RKO (cell line): ENCODE measurements around the gene TINCR.
"Not testable (repeated sequence)": the region's sequence is repeated elsewhere in the genome, so short reads cannot be mapped to it uniquely, and the experiment has no call there.

ENCODE experiments used
- DNase-seq: peaks from one replicate; pipeline ENCODE4 v3.0.0-alpha.2; 2016; ENCODE audit warnings: low spot score

TINCR gene

GRCh38 chr19:5567360-5567969 is at the start of gene TINCR:
TINCR (minus strand) TSS chr19:5567953.
- no peak for DNase-seq

- DNase-seq, result no peak
Measured at GRCh38 chr19:5617080-5617479, 49.3 kb upstream of the TINCR start.

GRCh38 chr19:5615756-5616327 is 48.1 kb upstream of the TINCR start:
- no peak for DNase-seq

GRCh38 chr19:5612891-5613865 is 45.4 kb upstream of the TINCR start:
- DNase-seq, result no peak

- no peak for DNase-seq
Measured at GRCh38 chr19:5609881-5610448, 42.2 kb upstream of the TINCR start.

- not testable (repeated sequence) for DNase-seq
Measured at GRCh38 chr19:5608766-5609165, 41.0 kb upstream of the TINCR start.

GRCh38 chr19:5608291-5608690 is 40.5 kb upstream of the TINCR start:
- DNase-seq, result no peak

GRCh38 chr19:5607318-5608275 is 39.8 kb upstream of the TINCR start:
- DNase-seq, result no peak

- no peak for DNase-seq
Measured at GRCh38 chr19:5605362-5605761, 37.6 kb upstream of the TINCR start.

- no peak for DNase-seq
Measured at GRCh38 chr19:5603626-5604025, 35.9 kb upstream of the TINCR start.

- no peak for DNase-seq
Measured at GRCh38 chr19:5600797-5601196, 33.0 kb upstream of the TINCR start.

GRCh38 chr19:5595745-5596144 is 28.0 kb upstream of the TINCR start:
- DNase-seq, result no peak

- DNase-seq, result no peak
Measured at GRCh38 chr19:5595129-5595528, 27.4 kb upstream of the TINCR start.

- no peak for DNase-seq
Measured at GRCh38 chr19:5594521-5594950, 26.8 kb upstream of the TINCR start.

- DNase-seq, result no peak
Measured at GRCh38 chr19:5593343-5594255, 25.8 kb upstream of the TINCR start.

- DNase-seq, result no peak
Measured at GRCh38 chr19:5592531-5593342, 25.0 kb upstream of the TINCR start.

- DNase-seq, result no peak
Measured at GRCh38 chr19:5591476-5591875, 23.7 kb upstream of the TINCR start.

GRCh38 chr19:5590865-5591154 is 23.1 kb upstream of the TINCR start:
- DNase-seq, result no peak

- no peak for DNase-seq
Measured at GRCh38 chr19:5590151-5590864, 22.6 kb upstream of the TINCR start.
